CD4-positive, alpha-beta memory T cell (primary cell): Measurements from ENCODE around the gene LPA. TPM values are rescaled to one million over a fixed set of nuclear protein-coding genes. Genes with fewer than 3 reads are reported as not detected.

Source experiments
- polyA plus RNA-seq, 2 donors: library from polyadenylated mRNA; unstranded; fragments of 300-500 nt; fragmentation: Illumina TruSeq; gene quantifications; one replicate each; pipeline ENCODE4 v1.2.3, GENCODE V29; 2021
- total RNA-seq, 2 experiments: library from RNA; stranded (reverse); gene quantifications; one replicate each; pipeline ENCODE4 v1.2.3, GENCODE V29; 2021

The LPA gene
- total and polyA plus RNA-seq, 4 experiments from 2014 or later = not detected

Other genes starting within 250 kb of the LPA start
- gene PLG, start 38.0 kb upstream of the LPA start, total RNA-seq = under 1 TPM; 0.69 to 0.73 TPM
- not detected for gene PLG, start 38.0 kb upstream of the LPA start, polyA plus RNA-seq